GM23338 (cell line): ENCODE results near the gene TNFSF8. TPM values are rescaled to one million over a fixed set of nuclear protein-coding genes. Genes with fewer than 3 reads are reported as not detected.

ENCODE experiments used
- ATAC-seq: fragments of 200-7000 bp; cut with Tn5 transposase; 3 replicates; pipeline ENCODE4 v1.9.1; 2020
- DNase-seq: peaks from one replicate; pipeline ENCODE4 v3.0.0-alpha.2; 2015; ENCODE audit warnings: low spot score
- H2AFZ ChIP-seq: fragments of 200-600 bp; sonication (generic); 2 replicates; pipeline ENCODE4 v1.8.0; 2016; ENCODE audit warnings: antibody characterized with exemption, mild to moderate bottlenecking, moderate library complexity
- H3F3A ChIP-seq: fragments of 200-600 bp; sonication (generic); replicated peaks from 2 replicates; pipeline ENCODE4 v1.8.0; 2017; ENCODE audit warnings: antibody characterized with exemption, mixed run types, low read depth
- H3K27ac ChIP-seq: fragments of 200-600 bp; sonication (generic); 2 replicates; pipeline ENCODE4 v1.6.1; 2016; ENCODE audit warnings: low read depth
- H3K27me3 ChIP-seq: fragments of 200-600 bp; sonication (generic); 2 replicates; pipeline ENCODE4 v1.8.0; 2016; ENCODE audit warnings: mild to moderate bottlenecking, mixed run types, moderate library complexity; ENCODE audit not compliant: insufficient read depth
- H3K36me3 ChIP-seq: fragments of 200-600 bp; sonication (generic); 2 replicates; pipeline ENCODE4 v1.8.0; 2016; ENCODE audit warnings: mild to moderate bottlenecking; ENCODE audit not compliant: insufficient read depth
- H3K4me1 ChIP-seq: fragments of 200-600 bp; sonication (generic); 2 replicates; pipeline ENCODE4 v1.8.0; 2016; ENCODE audit warnings: mild to moderate bottlenecking, moderate library complexity; ENCODE audit not compliant: insufficient read depth
- H3K4me2 ChIP-seq: fragments of 200-600 bp; sonication (generic); 2 replicates; pipeline ENCODE4 v1.7.1; 2017; ENCODE audit warnings: mixed run types
- H3K4me3 ChIP-seq: fragments of 200-600 bp; sonication (generic); 2 replicates; pipeline ENCODE4 v1.6.1; 2016; ENCODE audit warnings: mixed run types
- H3K79me2 ChIP-seq: fragments of 200-600 bp; sonication (generic); replicated peaks from 2 replicates; pipeline ENCODE4 v1.8.0; 2017; ENCODE audit warnings: mild to moderate bottlenecking; ENCODE audit not compliant: insufficient read depth
- H3K9me2 ChIP-seq: fragments of 200-600 bp; sonication (generic); 2 replicates; pipeline ENCODE4 v1.8.0; 2017; ENCODE audit not compliant: insufficient read depth
- H4K20me1 ChIP-seq: fragments of 200-600 bp; sonication (generic); replicated peaks from 2 replicates; pipeline ENCODE4 v1.8.0; 2017; ENCODE audit warnings: mild to moderate bottlenecking; ENCODE audit not compliant: insufficient read depth
- H3K27ac Mint-ChIP-seq: 2 replicates; pipeline ENCODE4 v1.8.0; 2020; ENCODE audit warnings: inconsistent platforms, mild to moderate bottlenecking, moderate library complexity, mixed read lengths
- H3K27me3 Mint-ChIP-seq: 3 replicates; pipeline ENCODE4 v1.8.0; 2022; ENCODE audit warnings: low read depth, mild to moderate bottlenecking, moderate library complexity, mixed read lengths, inconsistent platforms; ENCODE audit not compliant: insufficient read depth, poor library complexity
- H3K36me3 Mint-ChIP-seq: 3 replicates; pipeline ENCODE4 v1.8.0; 2021; ENCODE audit warnings: low read depth, mild to moderate bottlenecking, inconsistent platforms, moderate library complexity, mixed read lengths
- H3K4me1 Mint-ChIP-seq: 3 replicates; pipeline ENCODE4 v1.8.0; 2020; ENCODE audit warnings: mild to moderate bottlenecking, inconsistent platforms, mixed read lengths
- H3K4me3 Mint-ChIP-seq: 3 replicates; pipeline ENCODE4 v1.8.0; 2021; ENCODE audit warnings: moderate library complexity, mild to moderate bottlenecking, inconsistent platforms, mixed read lengths
- H3K9me3 Mint-ChIP-seq: 3 replicates; pipeline ENCODE4 v1.8.0; 2020; ENCODE audit warnings: moderate library complexity, mild to moderate bottlenecking, inconsistent platforms, mixed read lengths
- CREB1 ChIP-seq: fragments of 250-450 bp; sonication (Bioruptor Pico); IDR thresholded peaks from 2 replicates; pipeline ENCODE4 v1.5.0; 2020; ENCODE audit warnings: low read depth, mild to moderate bottlenecking, moderate library complexity
- EZH2 ChIP-seq: fragments of 200-600 bp; sonication (generic); IDR thresholded peaks from one replicate; pipeline ENCODE4 v1.8.0; 2017; ENCODE audit warnings: antibody characterized with exemption, mild to moderate bottlenecking, low read depth; ENCODE audit not compliant: unreplicated experiment
- EZH2phosphoT487 ChIP-seq: fragments of 200-600 bp; sonication (generic); IDR thresholded peaks from one replicate; pipeline ENCODE4 v1.8.1; 2018; ENCODE audit warnings: antibody characterized with exemption; ENCODE audit not compliant: unreplicated experiment
- JUNB ChIP-seq: IDR thresholded peaks from one replicate; pipeline ENCODE4 v1.6.1; 2016; ENCODE audit warnings: antibody characterized with exemption; ENCODE audit not compliant: unreplicated experiment
- NANOG ChIP-seq: IDR thresholded peaks from 2 replicates; pipeline ENCODE4 v1.6.1; 2016; ENCODE audit warnings: antibody characterized with exemption, borderline replicate concordance
- POLR2AphosphoS5 ChIP-seq: IDR thresholded peaks from 2 replicates; pipeline ENCODE4 v1.6.1; 2016; ENCODE audit warnings: antibody characterized with exemption, low read depth
- ZNF114 ChIP-seq: fragments of 250-450 bp; sonication (Bioruptor Pico); IDR thresholded peaks from 2 replicates; pipeline ENCODE4 v1.5.0; 2020; ENCODE audit warnings: mild to moderate bottlenecking, moderate library complexity
- ZNF331 ChIP-seq: fragments of 250-450 bp; sonication (Bioruptor Pico); IDR thresholded peaks from 2 replicates; pipeline ENCODE4 v1.5.0; 2020; ENCODE audit warnings: low read depth, mild to moderate bottlenecking, moderate library complexity
- long read RNA-seq: library from polyadenylated mRNA; unstranded; transcript quantifications from one replicate; pipeline ENCODE4 v2.0.0, GENCODE V29; 2020; ENCODE audit not compliant: unreplicated experiment
- polyA plus RNA-seq: library from polyadenylated mRNA; unstranded; fragments of >200 nt; fragmentation: Nextera tagmentation; extraction: Ambion mirVana; gene quantifications from 2 replicates; pipeline ENCODE4 v1.2.1, GENCODE V29; 2016
- total RNA-seq: library from RNA; depleted of rRNA; stranded (reverse); fragments of >200 nt; shearing (Covaris generic); gene quantifications from 2 replicates; pipeline ENCODE4 v1.2.3, GENCODE V29; 2014; rRNA removed
- TF ChIP-seq, protein P1 (sequence below): IDR thresholded peaks from one replicate; pipeline ENCODE4 v1.6.1; 2018; ENCODE audit warnings: antibody characterized with exemption; ENCODE audit not compliant: unreplicated experiment
- TF ChIP-seq, protein P2 (sequence below), 2 experiments: fragments of 200-600 bp in 1 of 2; sonication (generic) in 1 of 2; conservative IDR thresholded peaks; 2 replicates each; pipeline versions ENCODE4 v1.5.1 to v1.6.1; 2016 to 2017; ENCODE audit warnings: antibody characterized with exemption in 2 of 2, low read depth in 2 of 2, mild to moderate bottlenecking in 2 of 2, moderate library complexity in 1 of 2
- TF ChIP-seq, protein P3 (sequence below): fragments of 250-450 bp; sonication (Bioruptor Pico); IDR thresholded peaks from 2 replicates; pipeline ENCODE4 v1.5.0; 2020; ENCODE audit warnings: mild to moderate bottlenecking, moderate library complexity

Gene TNFSF8, protein sequence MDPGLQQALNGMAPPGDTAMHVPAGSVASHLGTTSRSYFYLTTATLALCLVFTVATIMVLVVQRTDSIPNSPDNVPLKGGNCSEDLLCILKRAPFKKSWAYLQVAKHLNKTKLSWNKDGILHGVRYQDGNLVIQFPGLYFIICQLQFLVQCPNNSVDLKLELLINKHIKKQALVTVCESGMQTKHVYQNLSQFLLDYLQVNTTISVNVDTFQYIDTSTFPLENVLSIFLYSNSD
- not detected in 2 replicates for total RNA-seq
- not detected in 2 replicates for polyA plus RNA-seq
- long read RNA-seq, result 0 reads

DNA sequence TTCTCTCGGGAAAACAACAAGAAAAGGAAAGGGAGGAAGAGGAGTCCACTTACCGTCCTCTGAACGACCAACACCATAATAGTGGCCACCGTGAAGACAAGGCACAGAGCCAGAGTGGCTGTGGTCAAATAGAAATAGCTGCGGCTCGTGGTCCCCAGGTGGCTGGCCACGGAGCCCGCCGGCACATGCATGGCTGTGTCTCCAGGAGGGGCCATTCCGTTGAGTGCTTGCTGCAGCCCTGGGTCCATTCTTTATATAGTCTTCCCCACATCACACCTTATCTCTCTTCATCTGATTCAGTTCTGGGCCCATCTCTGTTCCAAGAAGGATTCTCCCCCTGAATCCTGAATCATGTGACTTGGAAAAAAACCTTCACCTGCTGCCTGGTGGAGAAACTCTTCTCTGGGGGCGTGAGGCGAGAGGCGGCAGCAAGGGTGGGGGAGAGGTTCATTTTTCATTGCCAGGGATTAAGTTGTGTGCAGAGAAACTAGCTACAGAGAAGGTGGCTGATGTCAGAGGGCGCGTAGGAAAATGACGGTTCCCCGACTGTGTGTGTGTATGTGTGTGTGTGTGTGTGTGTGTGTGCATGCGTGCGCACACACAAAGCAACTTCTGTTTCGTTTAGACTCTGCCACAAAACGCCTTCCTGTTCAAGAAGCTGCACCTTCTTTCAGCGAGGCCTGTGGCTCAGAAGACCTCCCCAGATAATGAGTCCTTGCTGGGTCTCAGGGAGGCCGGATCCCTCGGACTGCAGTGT is at the start of gene TNFSF8:
Gene TNFSF8 (minus strand): TSS at position 536 of the 757 bp plus-strand sequence. CDS start 288 bp downstream, at position 248.
- TF ChIP-seq, protein P1, sequence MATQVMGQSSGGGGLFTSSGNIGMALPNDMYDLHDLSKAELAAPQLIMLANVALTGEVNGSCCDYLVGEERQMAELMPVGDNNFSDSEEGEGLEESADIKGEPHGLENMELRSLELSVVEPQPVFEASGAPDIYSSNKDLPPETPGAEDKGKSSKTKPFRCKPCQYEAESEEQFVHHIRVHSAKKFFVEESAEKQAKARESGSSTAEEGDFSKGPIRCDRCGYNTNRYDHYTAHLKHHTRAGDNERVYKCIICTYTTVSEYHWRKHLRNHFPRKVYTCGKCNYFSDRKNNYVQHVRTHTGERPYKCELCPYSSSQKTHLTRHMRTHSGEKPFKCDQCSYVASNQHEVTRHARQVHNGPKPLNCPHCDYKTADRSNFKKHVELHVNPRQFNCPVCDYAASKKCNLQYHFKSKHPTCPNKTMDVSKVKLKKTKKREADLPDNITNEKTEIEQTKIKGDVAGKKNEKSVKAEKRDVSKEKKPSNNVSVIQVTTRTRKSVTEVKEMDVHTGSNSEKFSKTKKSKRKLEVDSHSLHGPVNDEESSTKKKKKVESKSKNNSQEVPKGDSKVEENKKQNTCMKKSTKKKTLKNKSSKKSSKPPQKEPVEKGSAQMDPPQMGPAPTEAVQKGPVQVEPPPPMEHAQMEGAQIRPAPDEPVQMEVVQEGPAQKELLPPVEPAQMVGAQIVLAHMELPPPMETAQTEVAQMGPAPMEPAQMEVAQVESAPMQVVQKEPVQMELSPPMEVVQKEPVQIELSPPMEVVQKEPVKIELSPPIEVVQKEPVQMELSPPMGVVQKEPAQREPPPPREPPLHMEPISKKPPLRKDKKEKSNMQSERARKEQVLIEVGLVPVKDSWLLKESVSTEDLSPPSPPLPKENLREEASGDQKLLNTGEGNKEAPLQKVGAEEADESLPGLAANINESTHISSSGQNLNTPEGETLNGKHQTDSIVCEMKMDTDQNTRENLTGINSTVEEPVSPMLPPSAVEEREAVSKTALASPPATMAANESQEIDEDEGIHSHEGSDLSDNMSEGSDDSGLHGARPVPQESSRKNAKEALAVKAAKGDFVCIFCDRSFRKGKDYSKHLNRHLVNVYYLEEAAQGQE, result no peak
- TF ChIP-seq EZH2 (no peak), ZNF114 (CRISPR knock-in tag) (no peak), JUNB (no peak), CREB1 (CRISPR knock-in tag) (no peak), ZNF331 (CRISPR knock-in tag) (no peak), NANOG (no peak), EZH2phosphoT487 (no peak), POLR2AphosphoS5 (no peak)
- TF ChIP-seq, protein P2, sequence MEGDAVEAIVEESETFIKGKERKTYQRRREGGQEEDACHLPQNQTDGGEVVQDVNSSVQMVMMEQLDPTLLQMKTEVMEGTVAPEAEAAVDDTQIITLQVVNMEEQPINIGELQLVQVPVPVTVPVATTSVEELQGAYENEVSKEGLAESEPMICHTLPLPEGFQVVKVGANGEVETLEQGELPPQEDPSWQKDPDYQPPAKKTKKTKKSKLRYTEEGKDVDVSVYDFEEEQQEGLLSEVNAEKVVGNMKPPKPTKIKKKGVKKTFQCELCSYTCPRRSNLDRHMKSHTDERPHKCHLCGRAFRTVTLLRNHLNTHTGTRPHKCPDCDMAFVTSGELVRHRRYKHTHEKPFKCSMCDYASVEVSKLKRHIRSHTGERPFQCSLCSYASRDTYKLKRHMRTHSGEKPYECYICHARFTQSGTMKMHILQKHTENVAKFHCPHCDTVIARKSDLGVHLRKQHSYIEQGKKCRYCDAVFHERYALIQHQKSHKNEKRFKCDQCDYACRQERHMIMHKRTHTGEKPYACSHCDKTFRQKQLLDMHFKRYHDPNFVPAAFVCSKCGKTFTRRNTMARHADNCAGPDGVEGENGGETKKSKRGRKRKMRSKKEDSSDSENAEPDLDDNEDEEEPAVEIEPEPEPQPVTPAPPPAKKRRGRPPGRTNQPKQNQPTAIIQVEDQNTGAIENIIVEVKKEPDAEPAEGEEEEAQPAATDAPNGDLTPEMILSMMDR (conservative IDR thresholded peaks at IDR 0.05; ENCODE audit: low read depth in 2 of 2), result no peak
- TF ChIP-seq, protein P3, sequence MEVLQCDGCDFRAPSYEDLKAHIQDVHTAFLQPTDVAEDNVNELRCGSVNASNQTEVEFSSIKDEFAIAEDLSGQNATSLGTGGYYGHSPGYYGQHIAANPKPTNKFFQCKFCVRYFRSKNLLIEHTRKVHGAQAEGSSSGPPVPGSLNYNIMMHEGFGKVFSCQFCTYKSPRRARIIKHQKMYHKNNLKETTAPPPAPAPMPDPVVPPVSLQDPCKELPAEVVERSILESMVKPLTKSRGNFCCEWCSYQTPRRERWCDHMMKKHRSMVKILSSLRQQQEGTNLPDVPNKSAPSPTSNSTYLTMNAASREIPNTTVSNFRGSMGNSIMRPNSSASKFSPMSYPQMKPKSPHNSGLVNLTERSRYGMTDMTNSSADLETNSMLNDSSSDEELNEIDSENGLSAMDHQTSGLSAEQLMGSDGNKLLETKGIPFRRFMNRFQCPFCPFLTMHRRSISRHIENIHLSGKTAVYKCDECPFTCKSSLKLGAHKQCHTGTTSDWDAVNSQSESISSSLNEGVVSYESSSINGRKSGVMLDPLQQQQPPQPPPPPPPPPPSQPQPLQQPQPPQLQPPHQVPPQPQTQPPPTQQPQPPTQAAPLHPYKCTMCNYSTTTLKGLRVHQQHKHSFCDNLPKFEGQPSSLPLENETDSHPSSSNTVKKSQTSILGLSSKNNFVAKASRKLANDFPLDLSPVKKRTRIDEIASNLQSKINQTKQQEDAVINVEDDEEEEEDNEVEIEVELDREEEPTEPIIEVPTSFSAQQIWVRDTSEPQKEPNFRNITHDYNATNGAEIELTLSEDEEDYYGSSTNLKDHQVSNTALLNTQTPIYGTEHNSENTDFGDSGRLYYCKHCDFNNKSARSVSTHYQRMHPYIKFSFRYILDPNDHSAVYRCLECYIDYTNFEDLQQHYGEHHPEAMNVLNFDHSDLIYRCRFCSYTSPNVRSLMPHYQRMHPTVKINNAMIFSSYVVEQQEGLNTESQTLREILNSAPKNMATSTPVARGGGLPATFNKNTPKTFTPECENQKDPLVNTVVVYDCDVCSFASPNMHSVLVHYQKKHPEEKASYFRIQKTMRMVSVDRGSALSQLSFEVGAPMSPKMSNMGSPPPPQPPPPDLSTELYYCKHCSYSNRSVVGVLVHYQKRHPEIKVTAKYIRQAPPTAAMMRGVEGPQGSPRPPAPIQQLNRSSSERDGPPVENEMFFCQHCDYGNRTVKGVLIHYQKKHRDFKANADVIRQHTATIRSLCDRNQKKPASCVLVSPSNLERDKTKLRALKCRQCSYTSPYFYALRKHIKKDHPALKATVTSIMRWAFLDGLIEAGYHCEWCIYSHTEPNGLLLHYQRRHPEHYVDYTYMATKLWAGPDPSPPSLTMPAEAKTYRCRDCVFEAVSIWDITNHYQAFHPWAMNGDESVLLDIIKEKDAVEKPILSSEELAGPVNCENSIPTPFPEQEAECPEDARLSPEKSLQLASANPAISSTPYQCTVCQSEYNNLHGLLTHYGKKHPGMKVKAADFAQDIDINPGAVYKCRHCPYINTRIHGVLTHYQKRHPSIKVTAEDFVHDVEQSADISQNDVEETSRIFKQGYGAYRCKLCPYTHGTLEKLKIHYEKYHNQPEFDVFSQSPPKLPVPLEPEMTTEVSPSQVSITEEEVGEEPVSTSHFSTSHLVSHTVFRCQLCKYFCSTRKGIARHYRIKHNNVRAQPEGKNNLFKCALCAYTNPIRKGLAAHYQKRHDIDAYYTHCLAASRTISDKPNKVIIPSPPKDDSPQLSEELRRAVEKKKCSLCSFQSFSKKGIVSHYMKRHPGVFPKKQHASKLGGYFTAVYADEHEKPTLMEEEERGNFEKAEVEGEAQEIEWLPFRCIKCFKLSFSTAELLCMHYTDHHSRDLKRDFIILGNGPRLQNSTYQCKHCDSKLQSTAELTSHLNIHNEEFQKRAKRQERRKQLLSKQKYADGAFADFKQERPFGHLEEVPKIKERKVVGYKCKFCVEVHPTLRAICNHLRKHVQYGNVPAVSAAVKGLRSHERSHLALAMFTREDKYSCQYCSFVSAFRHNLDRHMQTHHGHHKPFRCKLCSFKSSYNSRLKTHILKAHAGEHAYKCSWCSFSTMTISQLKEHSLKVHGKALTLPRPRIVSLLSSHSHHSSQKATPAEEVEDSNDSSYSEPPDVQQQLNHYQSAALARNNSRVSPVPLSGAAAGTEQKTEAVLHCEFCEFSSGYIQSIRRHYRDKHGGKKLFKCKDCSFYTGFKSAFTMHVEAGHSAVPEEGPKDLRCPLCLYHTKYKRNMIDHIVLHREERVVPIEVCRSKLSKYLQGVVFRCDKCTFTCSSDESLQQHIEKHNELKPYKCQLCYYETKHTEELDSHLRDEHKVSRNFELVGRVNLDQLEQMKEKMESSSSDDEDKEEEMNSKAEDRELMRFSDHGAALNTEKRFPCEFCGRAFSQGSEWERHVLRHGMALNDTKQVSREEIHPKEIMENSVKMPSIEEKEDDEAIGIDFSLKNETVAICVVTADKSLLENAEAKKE (CRISPR knock-in tag), result no peak
- H3K27me3 Mint-ChIP-seq, result peaks cover 88% of the 10 kb centered on the region

More for the DNA sequence above, at the start of gene TNFSF8:
- 0 out of 2 replicates have a peak, but pooled peaks cover 7% of the 10 kb centered on the region for H3K4me1 ChIP-seq
- H3K4me1 Mint-ChIP-seq, result peaks cover 2% of the 10 kb centered on the region; the same call in 1 of the 3 replicates
- H3K27me3 ChIP-seq, result peaks cover 100% of the 10 kb centered on the region
- H4K20me1 ChIP-seq, result peaks cover 13% of the 10 kb centered on the region; the same call in 1 of the 2 replicates
- no peak within 1 kb of the TSS for H3K27ac Mint-ChIP-seq
- DNase-seq (no peak), ATAC-seq (no peak)
- no peaks in the 10 kb centered on the region for H3K79me2 ChIP-seq
- no peaks in the 10 kb centered on the region for H3K9me3 Mint-ChIP-seq
- no peak within 1 kb of the TSS for H3K27ac ChIP-seq
- H3K36me3 ChIP-seq, result no peaks in the 10 kb centered on the region
- no peak within 1 kb of the TSS for H2AFZ ChIP-seq
- H3F3A ChIP-seq, result no peaks in the 10 kb centered on the region
- no peak within 1 kb of the TSS for H3K4me3 Mint-ChIP-seq
- H3K9me2 ChIP-seq, result no peaks in the 10 kb centered on the region
- H3K4me2 ChIP-seq, result no peak within 1 kb of the TSS
- H3K36me3 Mint-ChIP-seq, result no peaks in the 10 kb centered on the region
- H3K4me3 ChIP-seq, result no peak within 1 kb of the TSS
